ENCODE measurements around the gene TSPAN8.
"Not testable (repeated sequence)": the region's sequence is repeated elsewhere in the genome, so short reads cannot be mapped to it uniquely, and the experiment has no call there.

Gene TSPAN8

GRCh38 chr12:71164568-71165197 is 6.9 kb upstream of the TSPAN8 start:
- DNase-seq (ENCODE audit: low read depth, low spot score): no peak

- no peak for DNase-seq (ENCODE audit: low read depth, low spot score)
Measured at GRCh38 chr12:71164166-71164565, 6.4 kb upstream of the TSPAN8 start.

GRCh38 chr12:71162832-71163763 is 5.3 kb upstream of the TSPAN8 start:
- DNase-seq (ENCODE audit: low read depth, low spot score): no peak

GRCh38 chr12:71161591-71161990 is 3.8 kb upstream of the TSPAN8 start:
- no peak for DNase-seq (ENCODE audit: low read depth, low spot score)

GRCh38 chr12:71160585-71160984 is 2.8 kb upstream of the TSPAN8 start:
- DNase-seq (ENCODE audit: low read depth, low spot score): no peak

- no peak for DNase-seq (ENCODE audit: low read depth, low spot score)
Measured at GRCh38 chr12:71159878-71160277, 2.1 kb upstream of the TSPAN8 start.

- DNase-seq (ENCODE audit: low read depth, low spot score): no peak
Measured at GRCh38 chr12:71159264-71159663, 1.5 kb upstream of the TSPAN8 start.

GRCh38 chr12:71158361-71158882 is 623 bp upstream of the TSPAN8 start:
- DNase-seq (ENCODE audit: low read depth, low spot score): no peak

GRCh38 chr12:71155225-71155624 is 2.6 kb downstream of the TSPAN8 start:
- no peak for DNase-seq (ENCODE audit: low read depth, low spot score)

GRCh38 chr12:71152851-71153250 is 4.9 kb downstream of the TSPAN8 start:
- DNase-seq (ENCODE audit: low read depth, low spot score): no peak

- not testable (repeated sequence) for DNase-seq (ENCODE audit: low read depth, low spot score)
Measured at GRCh38 chr12:71150041-71150440, 7.8 kb downstream of the TSPAN8 start.

- DNase-seq (ENCODE audit: low read depth, low spot score): no peak
Measured at GRCh38 chr12:71144682-71145081, 13.1 kb downstream of the TSPAN8 start.

- no peak for DNase-seq (ENCODE audit: low read depth, low spot score)
Measured at GRCh38 chr12:71142956-71143355, 14.8 kb downstream of the TSPAN8 start.

- no peak for DNase-seq (ENCODE audit: low read depth, low spot score)
Measured at GRCh38 chr12:71142016-71142415, 15.8 kb downstream of the TSPAN8 start.

- no peak for DNase-seq (ENCODE audit: low read depth, low spot score)
Measured at GRCh38 chr12:71141378-71141926, 16.3 kb downstream of the TSPAN8 start.

GRCh38 chr12:71139153-71139735 is 18.6 kb downstream of the TSPAN8 start:
- DNase-seq (ENCODE audit: low read depth, low spot score): no peak

GRCh38 chr12:71138011-71138410 is 19.8 kb downstream of the TSPAN8 start:
- DNase-seq (ENCODE audit: low read depth, low spot score): no peak

- DNase-seq (ENCODE audit: low read depth, low spot score): no peak
Measured at GRCh38 chr12:71135812-71136176, 22.0 kb downstream of the TSPAN8 start.

GRCh38 chr12:71135077-71135811 is 22.6 kb downstream of the TSPAN8 start:
- DNase-seq (ENCODE audit: low read depth, low spot score): no peak

- DNase-seq (ENCODE audit: low read depth, low spot score): no peak
Measured at GRCh38 chr12:71134405-71134804, 23.4 kb downstream of the TSPAN8 start.

- no peak for DNase-seq (ENCODE audit: low read depth, low spot score)
Measured at GRCh38 chr12:71130521-71131069, 27.2 kb downstream of the TSPAN8 start.

Data from smooth muscle cell of the brain vasculature (primary cell).